GM18517 (cell line): ENCODE results near the gene NEK6.

Experiments
- ATAC-seq: cut with Tn5 transposase; IDR thresholded peaks from one replicate; pipeline ENCODE4 v1.9.1; 2021; ENCODE audit warnings: mild to moderate bottlenecking, moderate library complexity; ENCODE audit not compliant: unreplicated experiment

NEK6 gene

DNA sequence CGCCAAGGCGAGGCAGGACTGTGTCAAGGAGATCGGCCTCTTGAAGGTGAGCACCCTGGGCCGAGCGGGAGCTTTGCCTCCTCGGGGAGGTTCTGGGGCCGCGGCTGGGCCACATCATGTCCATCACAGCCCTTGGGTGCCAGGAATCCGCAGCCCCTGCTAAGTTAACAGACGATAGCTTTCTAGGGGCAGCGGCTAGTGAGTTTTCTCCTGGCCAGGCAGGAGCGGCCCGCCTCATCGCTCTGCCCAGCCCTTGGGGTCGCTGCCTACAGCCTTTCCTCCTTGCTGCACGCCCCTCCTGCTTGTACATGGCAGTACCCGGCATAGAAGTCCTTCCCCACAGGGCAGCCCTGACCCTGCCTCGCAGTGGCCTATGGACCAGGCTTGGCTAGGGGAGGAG lies 56.2 kb downstream of the NEK6 start:
- no peak for ATAC-seq

DNA sequence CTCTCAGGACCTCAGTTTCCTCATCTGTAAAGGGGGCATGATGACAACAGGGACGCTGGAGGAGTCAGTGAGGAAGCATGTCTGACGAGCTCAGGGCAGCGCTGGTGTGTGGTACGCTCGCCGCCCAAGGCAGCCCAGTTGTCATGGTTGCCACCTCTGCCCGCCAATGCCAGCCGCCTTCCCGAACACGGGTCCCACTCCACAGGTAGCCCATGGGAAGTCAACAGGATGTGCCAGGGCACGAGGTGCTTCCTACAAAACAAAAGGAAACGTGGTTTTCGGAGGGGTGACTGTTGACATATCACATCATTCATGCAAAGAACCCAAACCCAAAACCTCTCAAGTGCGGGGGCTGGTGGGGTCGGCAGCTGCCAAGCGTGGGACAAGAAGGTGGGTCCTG lies 58.1 kb downstream of the NEK6 start:
- no peak for ATAC-seq

DNA sequence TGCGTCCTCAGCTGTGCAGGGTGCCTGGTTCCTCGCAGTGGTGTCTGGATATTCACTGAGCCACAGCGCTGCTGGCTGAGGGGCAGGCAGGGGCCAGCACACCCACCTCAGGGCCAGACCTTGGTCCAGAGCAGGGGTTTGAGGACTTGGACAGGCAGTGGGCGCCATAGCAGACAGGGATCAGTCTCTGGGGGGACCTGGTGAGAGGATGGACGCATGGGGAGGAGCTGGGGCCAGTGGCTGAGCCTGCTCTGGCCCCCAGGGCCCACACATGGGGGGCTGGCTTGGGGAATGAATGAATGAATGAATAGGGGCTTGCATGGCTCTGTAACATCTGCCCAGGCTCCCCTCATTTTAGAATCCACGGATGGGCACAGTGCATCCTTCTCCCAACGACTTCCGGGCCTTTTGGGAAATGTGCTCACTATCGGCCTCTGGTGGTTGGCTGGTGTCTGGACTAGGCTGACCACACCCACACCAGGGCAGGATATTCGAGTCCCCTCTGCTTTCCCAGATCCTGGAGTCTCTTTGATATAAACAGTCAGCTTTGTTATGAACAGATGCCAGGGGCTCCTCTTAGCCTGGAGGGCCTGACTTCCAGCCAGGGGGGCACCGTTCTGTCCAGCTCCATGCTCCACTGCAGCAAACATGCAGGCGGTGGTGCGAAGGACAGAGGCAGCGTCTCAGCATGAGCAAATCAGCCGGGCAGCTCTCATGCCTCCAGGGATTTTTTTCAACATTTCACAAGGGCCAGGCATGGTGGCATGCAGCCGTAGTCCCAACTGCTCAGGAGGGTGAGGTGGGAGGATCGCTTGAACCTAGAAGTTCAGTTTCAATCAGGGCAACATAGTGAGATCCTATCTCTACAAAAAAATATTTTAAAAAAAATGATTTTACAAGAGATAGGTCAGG lies 62.6 kb downstream of the NEK6 start:
- ATAC-seq = no peak

DNA sequence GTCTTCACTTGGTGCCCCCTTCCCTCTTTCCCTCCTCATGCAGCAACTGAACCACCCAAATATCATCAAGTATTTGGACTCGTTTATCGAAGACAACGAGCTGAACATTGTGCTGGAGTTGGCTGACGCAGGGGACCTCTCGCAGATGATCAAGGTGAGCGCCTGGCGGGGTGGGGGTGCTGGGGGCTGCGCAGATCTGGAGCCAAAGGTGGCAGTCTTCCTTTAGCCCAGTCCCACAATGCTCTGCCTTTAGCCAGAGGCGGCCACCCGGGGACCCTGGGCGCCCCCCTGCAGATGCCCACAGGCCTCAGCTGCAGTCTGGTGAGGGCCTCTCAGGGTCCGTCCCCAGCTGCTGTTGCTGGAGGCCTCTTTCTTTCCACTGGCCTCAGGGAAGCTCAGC lies 63.7 kb downstream of the NEK6 start:
- no peak for ATAC-seq

DNA sequence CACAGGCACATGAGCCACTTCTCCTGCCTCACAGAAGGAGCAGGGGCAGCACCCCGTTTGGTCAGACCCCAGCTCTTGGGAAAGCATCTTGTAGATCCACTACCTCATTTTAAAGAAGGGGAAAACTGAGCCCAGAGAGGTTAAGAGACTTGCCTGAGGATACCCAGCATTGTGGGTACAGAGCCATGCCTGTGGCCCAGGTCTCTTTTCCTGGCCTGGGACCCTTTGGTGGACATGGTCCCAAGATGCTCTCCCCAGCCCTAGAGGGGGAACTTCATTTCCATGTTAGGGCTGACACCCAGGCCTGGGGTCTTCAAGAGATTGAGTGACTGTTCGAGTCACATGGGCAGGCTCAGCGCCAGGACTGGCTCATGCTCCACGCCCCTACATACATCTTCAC lies 64.2 kb downstream of the NEK6 start:
- no peak for ATAC-seq

DNA sequence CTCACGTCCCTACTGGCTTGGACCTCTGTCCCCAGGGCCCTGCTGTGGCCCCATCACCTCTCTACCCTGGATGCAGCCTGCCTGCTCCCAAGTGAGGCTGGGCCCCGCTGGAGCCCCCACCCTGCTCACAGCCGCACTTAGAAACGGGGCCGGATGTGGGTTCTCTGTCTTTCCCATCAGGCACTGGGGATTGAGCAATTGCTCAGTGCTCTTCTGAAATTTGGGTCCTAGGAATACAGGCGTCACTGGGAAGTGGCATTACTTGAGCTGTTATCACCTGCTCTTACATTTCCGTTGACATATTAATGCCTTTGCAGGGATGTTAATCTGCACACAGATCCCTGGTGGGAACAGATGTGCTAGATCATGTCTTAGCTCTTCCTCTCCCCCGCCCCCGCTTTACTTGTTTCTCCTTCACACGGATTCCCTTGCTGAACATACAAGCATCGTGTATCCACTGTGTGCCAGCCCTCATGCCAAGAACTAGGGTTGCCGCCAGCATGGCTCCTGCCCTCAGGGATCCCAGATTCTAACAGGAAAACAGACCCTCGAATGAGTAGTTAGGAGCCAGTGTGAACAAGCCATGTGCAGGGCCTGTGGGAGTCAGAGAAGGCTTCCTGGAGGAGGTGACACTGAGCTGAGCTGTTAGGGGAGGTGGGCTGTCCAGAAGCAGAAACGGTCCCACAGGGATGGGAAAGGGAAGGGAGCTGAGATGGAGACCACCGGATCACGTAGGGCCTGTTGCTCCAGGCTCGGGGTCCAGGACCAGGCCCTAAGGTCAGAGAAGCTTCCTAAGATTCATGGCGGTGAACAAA lies 65.1 kb downstream of the NEK6 start:
- ATAC-seq = no peak

DNA sequence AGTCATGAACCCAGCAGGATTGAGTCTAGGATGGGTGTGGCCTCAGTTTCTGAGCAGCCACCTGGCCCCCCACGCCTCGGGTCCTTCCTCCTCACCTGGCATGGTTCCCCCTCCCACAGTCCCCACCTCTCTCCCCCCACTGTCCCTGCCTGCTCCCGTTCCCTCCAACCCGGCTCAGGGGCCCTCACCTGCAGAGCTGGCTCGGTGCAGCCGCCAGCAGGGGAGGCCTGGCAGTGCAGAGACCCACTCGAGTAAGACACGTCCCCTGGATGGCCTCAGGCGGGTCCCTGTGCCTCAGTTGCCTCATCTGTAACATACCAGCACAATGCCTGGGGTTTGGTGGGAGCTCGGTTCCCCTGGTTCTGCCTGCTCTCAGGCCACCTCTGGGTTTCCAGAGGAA lies 66.2 kb downstream of the NEK6 start:
- ATAC-seq = no peak

DNA sequence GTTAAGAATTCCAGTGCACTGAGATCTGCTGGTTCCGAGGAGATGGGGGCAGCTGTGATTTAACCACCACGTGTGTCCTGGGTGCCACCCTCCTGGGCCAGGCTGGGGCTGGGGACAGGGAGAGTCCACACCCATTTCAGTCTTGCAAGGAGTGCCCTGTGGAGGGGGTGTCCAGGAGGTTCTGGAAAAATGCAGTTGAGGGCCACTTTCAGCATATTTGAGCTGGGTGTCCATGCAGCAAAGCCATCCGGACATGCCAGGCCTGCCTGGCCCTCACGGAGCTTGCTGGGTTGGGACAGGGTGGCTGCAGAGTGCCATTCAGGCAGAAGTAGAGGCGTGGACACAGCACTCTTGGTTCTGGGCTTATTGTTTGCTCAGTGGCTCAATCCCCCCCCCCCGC lies 68.1 kb downstream of the NEK6 start:
- ATAC-seq = no peak

DNA sequence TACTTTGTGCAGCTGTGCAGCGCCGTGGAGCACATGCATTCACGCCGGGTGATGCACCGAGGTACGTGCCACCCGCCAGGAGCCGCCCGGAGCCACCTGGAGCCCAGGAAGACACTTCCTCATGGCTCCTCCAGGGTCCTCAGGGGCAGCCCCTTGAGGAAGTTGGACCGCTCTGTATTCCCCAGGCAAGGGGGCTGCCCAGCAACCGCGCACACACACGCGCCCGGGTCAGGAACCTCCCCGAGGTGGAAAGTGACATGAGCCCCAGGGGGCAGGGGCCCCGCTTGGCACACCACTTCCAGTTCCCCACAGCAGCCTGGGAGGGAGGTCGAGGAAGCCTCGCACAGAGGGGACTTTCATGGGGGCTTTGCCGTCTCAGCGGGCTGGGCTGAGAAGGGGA lies 68.6 kb downstream of the NEK6 start:
- no peak for ATAC-seq

DNA sequence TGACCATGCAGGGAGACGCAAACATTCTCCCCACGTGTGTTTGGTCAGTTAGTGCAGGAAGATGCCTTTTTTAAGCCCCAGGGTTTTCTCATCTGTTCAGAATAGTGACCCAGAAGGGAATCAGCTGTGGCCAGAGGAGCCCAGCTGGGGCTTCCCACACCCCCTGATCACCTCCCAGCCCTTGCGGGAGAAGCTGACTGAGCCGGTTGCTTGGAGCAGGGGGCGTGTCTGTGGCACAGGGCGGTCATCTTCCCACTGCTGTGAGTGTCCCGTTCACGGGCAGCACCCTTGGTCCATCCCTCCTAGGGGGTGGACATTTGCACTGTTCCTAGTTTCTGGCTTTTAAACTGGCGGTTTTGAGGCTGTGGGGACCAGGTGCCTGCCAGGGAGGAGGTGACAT lies 69.7 kb downstream of the NEK6 start:
- no peak for ATAC-seq

DNA sequence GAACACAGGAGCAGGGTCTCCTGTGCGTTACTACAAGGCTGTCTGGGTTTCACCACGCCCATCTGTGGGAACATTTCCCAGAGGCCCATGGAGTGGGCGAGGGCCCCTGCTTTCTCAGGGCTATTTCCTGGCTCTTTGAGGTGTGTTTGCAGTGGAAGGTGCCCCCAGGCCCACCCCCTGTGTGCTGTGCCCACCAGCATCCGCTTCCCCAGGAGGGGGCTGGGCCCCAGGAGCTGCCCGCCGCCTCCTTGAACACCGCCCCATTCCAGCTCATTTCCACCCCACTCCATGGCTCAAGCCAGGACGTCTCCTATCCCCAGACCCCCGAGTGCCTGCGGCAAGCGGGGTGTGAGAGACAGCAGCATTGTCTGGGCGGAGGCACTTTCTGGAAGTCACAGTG lies 70.5 kb downstream of the NEK6 start:
- no peak for ATAC-seq

DNA sequence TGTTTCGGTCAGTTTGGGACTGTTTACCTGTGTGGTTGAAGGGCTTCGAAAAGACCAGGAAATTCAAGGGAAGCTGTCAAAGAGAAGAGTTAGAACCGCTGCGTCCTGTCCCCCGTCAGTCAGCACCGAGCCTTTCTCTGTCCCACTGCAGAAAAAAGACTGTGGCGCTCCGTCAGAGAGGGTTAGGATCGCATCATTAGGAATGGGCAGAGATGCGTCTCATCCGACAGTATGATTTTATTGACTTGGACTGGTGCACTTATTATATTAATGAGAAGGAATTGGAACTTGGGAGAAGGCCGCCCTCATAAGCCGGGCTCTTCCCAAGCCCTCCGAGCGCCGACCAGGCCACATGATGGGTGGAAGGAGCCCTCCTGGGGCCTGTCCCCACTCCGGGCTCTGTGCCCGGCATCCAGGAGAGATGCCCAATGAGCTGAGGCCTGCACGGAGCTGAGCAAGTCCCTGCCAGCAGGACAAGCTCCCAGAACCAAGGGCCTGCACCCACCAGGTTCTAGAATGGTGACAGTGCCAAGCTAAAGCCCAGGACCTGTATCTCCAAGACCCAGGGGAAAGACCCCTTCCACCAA lies 71.5 kb downstream of the NEK6 start:
- no peak for ATAC-seq

DNA sequence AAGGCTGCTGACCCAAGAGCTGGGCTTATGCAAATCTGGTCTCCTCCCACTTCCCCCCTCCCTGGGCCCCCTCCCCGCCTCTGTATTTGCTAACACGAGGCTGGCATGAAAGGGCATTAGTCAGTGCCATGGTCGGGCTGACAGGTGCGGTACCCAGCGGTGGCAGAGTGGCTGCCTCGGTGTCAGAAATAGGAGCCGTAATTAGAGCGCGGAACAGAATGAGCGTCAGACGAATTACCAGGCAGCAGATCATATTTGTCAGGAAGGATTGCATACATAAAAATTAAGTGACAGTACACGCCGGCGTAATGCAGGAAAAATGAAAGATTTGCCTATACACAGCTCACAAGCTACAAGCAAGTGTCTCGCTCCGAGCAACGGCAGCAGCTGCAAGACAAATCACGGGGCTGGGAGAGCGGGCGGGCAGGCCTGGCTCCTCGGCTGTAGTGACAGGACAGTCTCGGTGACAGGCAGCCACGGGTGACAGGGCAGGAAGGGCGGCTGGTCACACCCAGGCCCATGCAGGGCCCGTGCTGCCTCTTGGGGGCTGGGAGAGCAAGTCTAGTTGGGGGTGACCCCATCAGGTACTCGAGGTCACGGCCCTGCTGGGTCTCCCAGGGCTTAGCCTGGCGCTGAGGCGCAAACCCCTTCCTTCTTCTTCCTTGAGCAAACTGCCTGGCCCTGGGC lies 72.4 kb downstream of the NEK6 start:
- no peak for ATAC-seq

DNA sequence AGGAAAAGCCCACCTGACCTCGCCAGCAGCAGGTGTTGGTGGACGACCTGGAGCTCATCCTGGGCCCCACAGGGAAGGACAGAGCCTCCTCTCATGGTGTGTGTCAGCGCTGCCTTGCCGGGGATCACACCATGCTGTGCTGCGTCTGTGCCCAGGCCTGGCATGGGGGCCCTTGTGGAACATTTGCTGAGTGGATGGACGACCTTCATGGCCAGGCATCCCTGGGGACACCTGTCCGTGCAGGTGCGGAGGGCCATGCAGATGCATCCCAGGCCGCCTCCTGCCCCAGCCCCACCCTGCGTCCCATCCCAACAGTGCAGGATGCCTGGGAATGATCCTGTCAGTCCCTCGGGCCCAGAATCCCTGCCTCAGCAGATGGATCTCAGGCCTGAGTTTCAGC lies 73.8 kb downstream of the NEK6 start:
- no peak for ATAC-seq

DNA sequence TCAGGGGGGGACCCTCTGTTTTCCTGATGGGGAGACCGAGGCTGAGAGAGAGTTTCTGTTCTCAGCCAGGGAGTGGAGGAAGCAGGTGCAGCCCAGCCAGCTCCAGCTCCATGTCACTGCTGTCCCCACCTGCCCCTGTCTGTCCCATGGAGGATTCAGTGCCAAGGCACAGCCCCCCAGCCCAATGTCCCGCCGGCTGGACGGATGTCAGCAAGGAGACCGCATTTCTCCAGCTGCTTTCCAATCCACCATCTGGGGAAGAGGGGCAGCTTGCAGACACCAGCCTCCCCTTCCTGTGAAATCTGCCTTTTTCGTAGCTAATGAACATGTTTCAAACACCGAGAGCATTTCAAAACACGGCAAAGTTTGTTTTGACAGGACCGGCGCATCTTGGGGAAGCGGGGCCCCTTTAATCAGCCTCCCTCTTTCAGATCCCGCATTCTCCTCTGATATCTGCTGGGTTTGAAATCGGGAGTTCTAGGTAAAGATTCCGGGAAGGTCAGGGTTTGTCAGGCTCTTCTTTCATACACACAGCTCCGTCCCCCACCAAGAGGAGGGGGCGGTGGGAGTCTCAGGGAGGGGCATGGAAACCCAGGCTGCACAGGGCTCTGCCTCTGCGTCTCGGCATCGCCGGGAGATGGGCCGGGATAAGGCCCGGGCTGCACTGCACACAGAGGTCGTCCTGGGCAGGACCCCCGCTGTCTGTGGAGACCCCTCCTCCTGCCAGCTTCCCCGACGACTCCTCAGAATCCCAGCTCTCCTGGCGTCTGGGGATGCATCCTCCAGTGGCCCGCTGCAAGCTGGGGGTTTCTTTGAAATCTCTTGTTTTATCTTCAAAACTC lies 74.8 kb downstream of the NEK6 start:
- ATAC-seq = no peak

DNA sequence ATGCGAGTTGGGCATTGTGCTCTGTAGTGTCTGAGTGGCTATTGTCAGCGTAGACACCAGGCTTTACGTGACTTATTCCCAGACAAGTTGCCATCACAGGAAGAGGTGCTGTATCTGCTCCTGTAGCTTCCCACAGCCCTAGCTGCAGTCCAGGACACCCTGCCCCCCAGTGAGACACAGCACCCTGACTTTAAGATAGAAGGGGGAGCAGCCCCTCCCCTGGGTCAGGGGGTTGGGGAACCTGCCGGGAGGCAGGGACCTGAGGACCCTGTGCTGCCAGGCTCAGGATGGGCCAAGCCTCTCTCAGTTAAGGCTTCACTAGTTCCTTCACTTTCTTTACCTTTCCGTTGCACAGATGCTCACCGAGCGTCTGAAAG lies 75.4 kb downstream of the NEK6 start:
- ATAC-seq = no peak

DNA sequence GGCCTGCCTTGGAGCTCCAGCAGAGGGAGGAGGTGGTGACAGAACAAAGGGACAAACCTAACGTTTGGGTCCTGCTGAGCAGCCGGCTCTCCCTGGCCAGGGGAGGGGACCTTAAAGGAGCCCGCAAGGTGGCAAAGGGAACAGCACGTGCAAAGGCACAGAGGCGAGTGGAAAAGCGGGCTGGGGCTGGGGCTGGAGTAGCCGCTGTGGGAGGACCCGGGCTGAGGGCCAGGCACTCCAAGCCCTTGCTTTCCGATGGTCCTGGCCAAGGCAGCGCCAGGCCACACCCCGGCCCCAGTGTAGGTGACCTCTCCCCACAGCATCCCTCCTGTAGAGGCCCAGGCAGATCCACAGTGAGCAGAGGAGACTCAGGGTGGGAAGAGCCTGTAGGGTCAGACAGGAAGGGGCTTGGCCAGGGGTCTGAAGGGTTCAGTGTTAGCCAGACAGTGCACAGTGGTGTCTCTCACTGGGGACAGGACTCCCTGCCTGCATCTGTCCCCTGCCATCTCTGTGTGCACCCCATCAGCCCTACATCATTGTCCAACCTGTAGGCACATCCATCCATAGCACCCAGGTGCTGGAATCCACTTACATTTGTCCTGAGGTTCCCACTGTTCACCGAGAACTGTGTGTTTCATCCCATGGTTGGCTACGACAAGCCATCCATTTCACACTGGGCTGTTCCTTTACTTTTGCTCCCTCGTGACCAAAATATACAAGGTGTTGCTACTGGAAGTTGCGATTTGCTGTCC lies 77.0 kb downstream of the NEK6 start:
- ATAC-seq = no peak

DNA sequence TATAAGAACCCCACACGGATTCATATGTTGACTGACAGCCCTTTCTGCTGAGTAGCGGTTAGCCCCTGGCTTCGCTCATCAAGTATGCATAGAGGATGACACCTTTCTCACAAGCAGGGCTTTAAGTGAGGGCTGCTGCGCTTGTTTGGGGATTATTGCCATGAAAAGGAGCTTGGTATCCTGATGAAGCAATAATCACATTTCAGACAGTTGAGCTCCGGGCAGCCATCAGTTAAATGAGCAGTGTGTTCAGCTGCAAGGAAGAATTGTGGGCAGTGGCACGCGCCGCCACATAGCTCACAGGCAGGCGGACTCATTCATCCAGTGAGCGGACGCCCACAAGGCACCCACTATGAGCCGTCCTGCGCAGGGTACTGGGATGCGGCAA lies 77.6 kb downstream of the NEK6 start:
- no peak for ATAC-seq

DNA sequence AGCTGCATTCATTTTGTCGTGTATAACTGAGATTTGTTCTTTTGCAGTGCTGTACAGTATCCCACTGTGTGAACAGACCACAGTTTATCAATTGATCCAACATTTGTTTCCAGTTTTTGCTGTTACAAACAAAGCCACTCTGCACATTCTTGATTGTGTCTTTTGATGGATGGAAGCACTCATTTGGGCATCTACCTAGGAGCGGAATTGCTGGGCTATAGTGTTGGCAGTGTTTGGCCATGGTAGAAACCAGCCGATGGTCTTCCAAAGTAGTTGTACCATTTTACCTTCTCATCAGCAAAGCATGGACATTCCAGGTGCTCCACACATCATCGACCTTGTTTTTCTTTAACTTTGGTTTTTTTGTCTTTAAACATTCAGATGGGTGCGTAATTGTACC lies 79.8 kb downstream of the NEK6 start:
- no peak for ATAC-seq
